H9 (cell line): ENCODE results near the gene CCDC110. TPM values are rescaled to one million over a fixed set of nuclear protein-coding genes. Genes with fewer than 3 reads are reported as not detected.

Experiments used
- DNase-seq: peaks from one replicate; pipeline ENCODE4 v3.0.0-alpha.2; 2017
- H2AFZ ChIP-seq: one replicate; pipeline ENCODE4 v1.6.1; 2013; ENCODE audit warnings: mild to moderate bottlenecking, low read length, control low read depth, moderate library complexity
- H2AK5ac ChIP-seq: 2 replicates; pipeline ENCODE4 v1.6.1; 2013; ENCODE audit warnings: low read length, control low read depth, mixed read lengths; ENCODE audit not compliant: insufficient read length
- H2BK120ac ChIP-seq: one replicate; pipeline ENCODE4 v1.6.1; 2013; ENCODE audit warnings: low read depth, mild to moderate bottlenecking, low read length, control low read depth, inconsistent platforms; ENCODE audit not compliant: poor library complexity, severe bottlenecking
- H2BK12ac ChIP-seq: 2 replicates; pipeline ENCODE4 v1.6.1; 2013; ENCODE audit warnings: low read length, control low read depth, mixed read lengths, low read depth; ENCODE audit not compliant: insufficient read length
- H2BK15ac ChIP-seq: 2 replicates; pipeline ENCODE4 v1.6.1; 2013; ENCODE audit warnings: low read depth, low read length, control low read depth
- H2BK20ac ChIP-seq: one replicate; pipeline ENCODE4 v1.6.1; 2013; ENCODE audit warnings: low read depth, mild to moderate bottlenecking, low read length, control low read depth, inconsistent platforms; ENCODE audit not compliant: poor library complexity, severe bottlenecking
- H2BK5ac ChIP-seq: 2 replicates; pipeline ENCODE4 v1.6.1; 2013; ENCODE audit warnings: low read length, control low read depth, mixed read lengths; ENCODE audit not compliant: insufficient read length
- H3K14ac ChIP-seq: 2 replicates; pipeline ENCODE4 v1.6.1; 2013; ENCODE audit warnings: low read length, control low read depth; ENCODE audit not compliant: insufficient read depth
- H3K18ac ChIP-seq: 2 replicates; pipeline ENCODE4 v1.6.1; 2013; ENCODE audit warnings: low read depth, mild to moderate bottlenecking, mixed read lengths, low read length, control low read depth; ENCODE audit not compliant: insufficient read length
- H3K23ac ChIP-seq: 2 replicates; pipeline ENCODE4 v1.6.1; 2013; ENCODE audit warnings: low read length, control low read depth, mixed read lengths, low read depth; ENCODE audit not compliant: insufficient read length
- H3K23me2 ChIP-seq: 2 replicates; pipeline ENCODE4 v1.6.1; 2013; ENCODE audit warnings: low read depth, mild to moderate bottlenecking, mixed read lengths, low read length, control low read depth; ENCODE audit not compliant: insufficient read length, poor library complexity, severe bottlenecking
- H3K27ac ChIP-seq: 2 replicates; pipeline ENCODE4 v1.5.1; 2013; ENCODE audit warnings: low read length, control low read depth, mixed read lengths, low read depth; ENCODE audit not compliant: insufficient read length
- H3K27me3 ChIP-seq: 2 replicates; pipeline ENCODE4 v1.6.1; 2013; ENCODE audit warnings: low read length, control low read depth, inconsistent platforms; ENCODE audit not compliant: insufficient read depth
- H3K4ac ChIP-seq: 2 replicates; pipeline ENCODE4 v1.6.1; 2013; ENCODE audit warnings: low read depth, mild to moderate bottlenecking, control low read depth, inconsistent platforms, low read length, moderate library complexity
- H3K4me1 ChIP-seq: 2 replicates; pipeline ENCODE4 v1.6.1; 2013; ENCODE audit warnings: low read length, control low read depth, inconsistent platforms; ENCODE audit not compliant: insufficient read depth
- H3K4me2 ChIP-seq: 2 replicates; pipeline ENCODE4 v1.6.1; 2013; ENCODE audit warnings: low read length, control low read depth, mixed read lengths; ENCODE audit not compliant: insufficient read length, insufficient read depth
- H3K56ac ChIP-seq: 2 replicates; pipeline ENCODE4 v1.6.1; 2013; ENCODE audit warnings: low read depth, mild to moderate bottlenecking, mixed read lengths, low read length, control low read depth; ENCODE audit not compliant: insufficient read length
- H3K79me1 ChIP-seq: 2 replicates; pipeline ENCODE4 v1.6.1; 2013; ENCODE audit warnings: low read depth, mild to moderate bottlenecking, moderate library complexity, low read length, control low read depth, inconsistent platforms; ENCODE audit not compliant: insufficient read depth, poor library complexity, severe bottlenecking
- H3K79me2 ChIP-seq: 2 replicates; pipeline ENCODE4 v1.6.1; 2013; ENCODE audit warnings: low read length, control low read depth, inconsistent platforms; ENCODE audit not compliant: insufficient read depth
- H3K9ac ChIP-seq: 2 replicates; pipeline ENCODE4 v1.6.1; 2013; ENCODE audit warnings: low read length, control low read depth, mixed read lengths; ENCODE audit not compliant: insufficient read length; ENCODE audit errors: extremely low read depth
- H3K9me3 ChIP-seq: one replicate; pipeline ENCODE4 v1.6.1; 2013; ENCODE audit warnings: low read depth, low read length, inconsistent platforms; ENCODE audit not compliant: control insufficient read depth
- H3T11ph ChIP-seq: one replicate; pipeline ENCODE4 v1.6.1; 2013; ENCODE audit warnings: mild to moderate bottlenecking, low read length, control low read depth, inconsistent platforms
- H4K20me1 ChIP-seq: one replicate; pipeline ENCODE4 v1.6.1; 2013; ENCODE audit not compliant: control insufficient read depth, insufficient read length, insufficient read depth
- H4K5ac ChIP-seq: 2 replicates; pipeline ENCODE4 v1.6.1; 2013; ENCODE audit warnings: low read depth, mild to moderate bottlenecking, mixed read lengths, low read length, control low read depth; ENCODE audit not compliant: insufficient read length
- H4K8ac ChIP-seq: replicated peaks from 2 replicates; pipeline ENCODE4 v1.6.1; 2013; ENCODE audit warnings: low read length, control low read depth, mixed read lengths, low read depth; ENCODE audit not compliant: insufficient read length
- H4K91ac ChIP-seq: 2 replicates; pipeline ENCODE4 v1.6.1; 2013; ENCODE audit warnings: low read depth, mild to moderate bottlenecking, moderate library complexity, mixed read lengths, low read length, control low read depth; ENCODE audit not compliant: insufficient read length
- H3K27ac Mint-ChIP-seq, 3 experiments: 2 replicates in 2 of 3; 3 replicates in 1 of 3; pipeline ENCODE4 v1.8.0; 2020 to 2021; ENCODE audit warnings: mixed read lengths in 3 of 3, mild to moderate bottlenecking in 1 of 3, moderate library complexity in 1 of 3
- H3K27me3 Mint-ChIP-seq: 2 replicates; pipeline ENCODE4 v1.8.0; 2021; ENCODE audit warnings: low read depth, mild to moderate bottlenecking, moderate library complexity, mixed read lengths
- H3K36me3 Mint-ChIP-seq, 3 experiments: 2 replicates in 2 of 3; 3 replicates in 1 of 3; pipeline ENCODE4 v1.8.0; 2020 to 2021; ENCODE audit warnings: low read depth in 3 of 3, mixed read lengths in 3 of 3; ENCODE audit not compliant: insufficient read depth in 1 of 3
- H3K4me1 Mint-ChIP-seq, 2 experiments: 2 replicates each; pipeline ENCODE4 v1.8.0; 2020; ENCODE audit warnings: mixed read lengths in 2 of 2
- H3K4me3 Mint-ChIP-seq, 2 experiments: 2 replicates in 1 of 2; 3 replicates in 1 of 2; pipeline ENCODE4 v1.8.0; 2020 to 2021; ENCODE audit warnings: mild to moderate bottlenecking in 2 of 2, mixed read lengths in 2 of 2, moderate library complexity in 1 of 2
- H3K9me3 Mint-ChIP-seq, 2 experiments: 2 replicates in 1 of 2; 3 replicates in 1 of 2; pipeline ENCODE4 v1.8.0; 2020; ENCODE audit warnings: mild to moderate bottlenecking in 2 of 2, mixed read lengths in 2 of 2, moderate library complexity in 1 of 2
- CTCF ChIP-seq: fragments of 200-600 bp; sonication (generic); conservative IDR thresholded peaks from 3 replicates; pipeline ENCODE4 v1.8.0; 2021; ENCODE audit warnings: antibody characterized with exemption, mild to moderate bottlenecking
- WGBS: extraction: QIAGEN DNeasy Blood & Tissue Kit; methylation state at CpG from one replicate; pipeline ENCODE4 v1.1.7; 2013; ENCODE audit warnings: missing lambda C conversion rate, low lambda C conversion rate, mixed read lengths; ENCODE audit not compliant: insufficient read length; ENCODE audit errors: extremely low coverage; 5-methylcytosine and 5-hydroxymethylcytosine counted together
- total RNA-seq: library from RNA; stranded (reverse); gene quantifications from 2 replicates; pipeline ENCODE4 v1.2.1, GENCODE V29; 2021

The CCDC110 gene
- total RNA-seq, 1 experiment from 2014 or later: 2.3 TPM

DNA sequence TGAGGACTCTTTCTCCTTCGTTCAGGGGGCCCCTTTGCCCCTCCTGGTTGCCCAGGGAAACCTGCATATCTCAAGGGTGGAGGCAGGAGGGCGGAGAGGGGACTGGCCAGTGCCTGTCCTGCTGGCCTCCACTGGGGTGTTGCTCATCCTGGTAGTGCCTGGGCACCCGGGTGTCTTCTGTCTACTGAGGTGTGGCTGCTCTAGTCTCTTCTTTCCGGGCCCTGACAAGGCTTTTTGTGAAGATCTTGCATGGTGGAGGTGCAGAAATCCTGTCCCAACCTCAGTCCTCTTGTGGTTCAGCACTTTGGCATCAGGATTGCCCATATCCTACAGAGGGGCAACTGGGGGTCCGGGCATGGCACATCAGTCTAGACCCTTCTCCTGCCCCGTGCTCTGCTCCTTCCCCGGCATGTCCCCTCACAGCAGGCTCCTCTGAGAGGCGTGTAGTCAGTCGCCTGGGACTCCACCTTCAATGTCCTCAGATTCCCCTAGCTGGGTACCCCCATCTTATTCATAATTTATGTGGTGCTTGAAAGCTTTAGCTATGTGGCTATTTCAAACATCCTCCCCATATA lies 1.9 kb downstream of the CCDC110 start:
- H4K8ac ChIP-seq: no peak overlapping the region
- H3K27me3 Mint-ChIP-seq: peaks cover 37% of the 10 kb centered on the region
- no peak for TF ChIP-seq CTCF
- no peak overlapping the region for H2AK5ac ChIP-seq
- no peak overlapping the region for H2BK15ac ChIP-seq
- no peak overlapping the region for H2BK120ac ChIP-seq
- H3K14ac ChIP-seq: no peak overlapping the region
- H4K91ac ChIP-seq: no peak overlapping the region
- H2BK20ac ChIP-seq: no peak overlapping the region
- no peaks in the 10 kb centered on the region; a peak in 1 of 7 replicates for H3K36me3 Mint-ChIP-seq
- no peaks in the 10 kb centered on the region; the same call in 1 of the 2 replicates for H3K4me1 ChIP-seq
- no peaks in the 10 kb centered on the region for H3K79me1 ChIP-seq
- H3K79me2 ChIP-seq: no peaks in the 10 kb centered on the region
- no peak overlapping the region for H2AFZ ChIP-seq
- H3K4me2 ChIP-seq: no peak overlapping the region
- H3K56ac ChIP-seq: no peak overlapping the region
- no peak overlapping the region for H3K18ac ChIP-seq
- WGBS: no CpG with 5 or more reads among the region's 9 CpGs
- H3K27me3 ChIP-seq: no peaks in the 10 kb centered on the region; the same call in 1 of the 2 replicates
- H4K20me1 ChIP-seq: no peaks in the 10 kb centered on the region
- no peak overlapping the region for H3K4ac ChIP-seq
- H3K4me1 Mint-ChIP-seq: peaks cover 23 to 27% of the 10 kb centered on the region in 2 experiments
- H2BK12ac ChIP-seq: no peak overlapping the region
- no peak overlapping the region for H3K27ac ChIP-seq
- no peak for DNase-seq
- H3K9me3 ChIP-seq: no peaks in the 10 kb centered on the region
- H3K4me3 Mint-ChIP-seq: no peak overlapping the region; a peak in 1 of 5 replicates
- no peak overlapping the region for H3K9ac ChIP-seq
- peaks cover 12% of the 10 kb centered on the region for H3K23me2 ChIP-seq
- H3K23ac ChIP-seq: no peak overlapping the region
- no peaks in the 10 kb centered on the region; a peak in 2 of 5 replicates for H3K9me3 Mint-ChIP-seq
- H2BK5ac ChIP-seq: no peak overlapping the region
- no peak overlapping the region for H3K27ac Mint-ChIP-seq
- H4K5ac ChIP-seq: no peak overlapping the region
- no peak overlapping the region for H3T11ph ChIP-seq
